CD4-positive, alpha-beta T cell treated with Interferon alpha-2 for 1 hour (primary cell): Measurements from ENCODE around the gene RPS8.
"Not testable (repeated sequence)": the region's sequence is repeated elsewhere in the genome, so short reads cannot be mapped to it uniquely, and the experiment has no call there.

Source experiments
- DNase-seq, 2 donors: peaks; one replicate each; pipeline ENCODE4 v3.0.0-alpha.2; 2020 to 2022

RPS8 gene

DNA sequence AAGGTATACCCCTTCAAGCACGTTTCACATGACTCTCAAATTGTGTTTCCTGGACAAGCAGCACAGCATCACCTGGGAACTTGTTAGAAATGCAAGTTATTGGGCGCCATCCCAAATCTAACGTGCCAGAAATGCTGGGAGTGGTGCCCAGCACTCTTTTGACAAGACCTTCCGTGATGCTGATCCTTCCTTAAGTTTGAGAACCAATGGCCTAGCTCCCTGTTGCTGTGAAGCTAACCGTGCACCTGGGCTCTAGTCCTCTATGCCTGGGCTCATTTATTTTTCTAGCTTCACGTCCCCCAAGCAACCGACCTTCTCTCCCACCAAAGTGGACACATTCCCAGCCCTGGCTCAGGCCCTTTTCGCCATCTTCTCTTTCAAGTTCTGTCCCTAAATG lies 8.4 kb downstream of the RPS8 start:
- no peak for DNase-seq

- DNase-seq, result peak in 1 of 2 donors; percentile 47
Measured at GRCh38 chr1:44784094-44785028, 9.0 kb downstream of the RPS8 start.

- DNase-seq, result no peak
Measured at GRCh38 chr1:44785029-44785380, 9.7 kb downstream of the RPS8 start.

- DNase-seq, result no peak
Measured at GRCh38 chr1:44785501-44786137, 10.3 kb downstream of the RPS8 start.

GRCh38 chr1:44786138-44786840 lies 10.9 kb downstream of the RPS8 start:
- DNase-seq, result peak; percentile 75 to 83

- DNase-seq, result no peak
Measured at GRCh38 chr1:44786841-44787426, 11.6 kb downstream of the RPS8 start.

- DNase-seq, result no peak
Measured at GRCh38 chr1:44787506-44787905, 12.2 kb downstream of the RPS8 start.

DNA sequence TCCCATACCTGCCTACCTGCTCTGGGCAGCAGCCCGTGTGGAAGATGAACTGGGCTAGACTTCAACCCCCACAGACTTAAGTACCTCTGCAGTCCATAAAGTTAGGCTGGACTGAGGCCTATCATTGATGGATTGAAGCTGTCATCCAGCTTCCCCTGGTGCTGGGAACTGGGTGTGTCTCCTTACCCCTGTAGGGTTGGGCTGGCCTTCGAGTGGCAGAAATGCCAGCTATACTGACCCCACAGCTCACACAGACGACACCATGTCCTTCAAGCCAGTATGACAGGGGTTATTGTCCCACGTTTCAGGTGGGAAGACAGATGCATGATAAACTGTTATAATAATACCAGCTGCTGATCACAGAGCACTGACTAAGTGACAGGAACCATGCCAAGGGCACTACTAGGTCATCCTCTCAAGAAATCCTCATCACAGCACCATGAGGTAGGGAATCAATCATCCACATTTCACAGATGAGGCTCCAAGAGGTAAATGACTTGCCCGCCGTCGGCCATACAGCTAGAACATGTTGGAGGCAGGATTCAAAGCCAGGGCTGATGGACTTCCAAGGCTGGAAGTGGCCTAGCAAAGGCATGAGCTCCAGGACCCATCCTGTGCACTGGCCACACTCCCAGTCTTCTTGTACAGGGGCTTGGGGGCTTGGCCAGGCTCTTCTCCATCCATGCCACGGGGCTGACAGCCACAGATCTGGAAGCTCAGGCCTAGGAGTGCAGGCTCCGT lies 12.9 kb downstream of the RPS8 start, which contains the start of gene BEST4:
TSS of gene BEST4 (minus strand) at position 51 of the 741 bp plus-strand sequence. CDS start 465 bp downstream, outside the sequence.
- DNase-seq, result no peak

DNA sequence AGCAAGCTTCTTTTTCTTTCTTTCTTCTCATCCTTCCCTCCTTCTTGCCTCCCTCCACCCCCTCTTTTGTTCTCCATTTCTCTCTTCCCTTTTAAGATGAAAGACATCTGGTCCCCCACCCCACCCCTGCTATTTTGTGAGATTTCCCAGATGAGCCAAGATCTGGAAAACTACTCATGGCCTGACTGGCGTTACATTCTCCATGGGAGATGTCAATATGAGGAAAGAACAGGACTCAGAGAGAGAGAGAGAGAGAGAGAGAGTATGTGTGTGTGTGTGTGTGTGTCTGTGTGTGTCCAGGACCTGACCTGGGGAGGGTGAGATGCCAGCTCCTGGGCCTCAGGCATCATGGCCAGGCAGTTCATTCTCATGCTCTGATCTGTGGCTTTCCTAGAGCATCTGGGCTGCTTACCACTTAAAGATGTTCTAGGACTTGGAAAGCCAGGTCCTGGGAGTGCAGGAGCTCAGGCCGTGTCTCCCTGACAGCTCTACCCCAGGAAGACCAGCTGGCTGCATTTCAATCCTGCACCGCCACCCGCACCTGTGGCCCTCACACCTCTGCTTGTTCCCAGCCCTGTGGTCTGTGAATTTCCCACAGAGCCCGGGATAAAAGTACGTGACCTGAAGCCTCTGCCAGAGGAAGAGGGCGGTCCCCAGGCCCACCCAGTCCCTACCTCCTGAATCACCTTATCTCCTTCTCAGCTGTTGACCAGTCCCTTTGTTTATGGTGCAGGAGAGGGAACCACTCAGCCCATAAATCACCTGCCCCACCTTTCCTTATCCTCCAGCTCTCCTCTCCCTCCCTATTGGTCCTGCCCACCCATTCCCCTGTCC lies 15.8 kb downstream of the RPS8 start:
- DNase-seq, result no peak

DNA sequence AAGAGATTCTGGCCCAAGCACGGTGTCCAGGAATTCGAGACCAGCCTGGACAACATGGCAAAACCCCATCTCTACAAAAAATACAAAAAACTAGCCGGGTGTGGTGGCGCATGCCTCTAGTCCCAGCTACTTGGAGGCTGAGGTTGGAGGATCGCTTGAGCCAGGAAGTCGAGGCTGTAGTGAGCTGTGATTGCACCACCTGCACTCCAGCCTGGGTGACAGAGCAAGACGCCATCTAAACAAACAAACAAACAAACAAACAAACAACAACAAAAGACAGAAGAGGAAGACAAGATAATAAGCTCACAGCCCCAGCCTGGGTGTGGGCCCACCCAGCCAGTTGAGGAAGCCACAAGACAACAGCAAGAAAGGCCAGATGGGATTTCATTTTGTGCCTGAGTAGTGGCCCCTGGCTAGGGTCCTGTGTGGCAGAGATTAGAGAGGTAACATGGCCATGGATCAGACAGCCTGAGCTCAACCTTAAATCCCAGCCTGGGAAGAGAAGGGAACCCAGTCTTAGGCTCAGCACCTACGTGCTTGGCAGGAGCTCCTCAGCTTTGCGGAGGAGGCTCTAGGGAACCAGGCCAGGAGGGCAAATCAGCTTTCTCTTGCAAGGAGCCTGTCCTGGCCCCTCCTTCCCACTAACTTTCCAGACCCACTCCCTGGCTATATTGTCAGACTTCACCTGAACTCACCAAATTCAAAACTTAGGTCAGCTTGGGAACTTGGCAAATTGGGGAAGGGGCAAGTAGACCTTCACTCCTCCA lies 17.6 kb downstream of the RPS8 start:
- no peak for DNase-seq

DNA sequence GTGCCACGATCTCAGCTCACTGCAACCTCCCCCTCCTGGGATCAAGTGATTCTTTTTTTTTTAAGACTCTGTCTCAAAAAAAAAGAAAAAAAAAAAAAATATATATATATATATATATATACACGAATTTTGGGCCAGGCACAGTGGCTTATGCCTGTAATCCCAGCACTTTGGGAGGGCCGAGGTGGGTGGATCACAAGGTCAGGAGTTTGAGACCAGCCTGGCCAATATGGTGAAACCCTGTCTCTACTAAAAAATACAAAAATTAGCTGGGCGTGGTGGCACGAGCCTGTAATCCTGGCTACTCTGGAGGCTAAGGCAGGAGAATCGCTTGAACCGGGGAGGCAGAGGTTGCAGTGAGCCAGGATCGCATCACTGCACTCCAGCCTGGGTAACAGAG lies 22.5 kb downstream of the RPS8 start:
- not testable (repeated sequence) for DNase-seq

DNA sequence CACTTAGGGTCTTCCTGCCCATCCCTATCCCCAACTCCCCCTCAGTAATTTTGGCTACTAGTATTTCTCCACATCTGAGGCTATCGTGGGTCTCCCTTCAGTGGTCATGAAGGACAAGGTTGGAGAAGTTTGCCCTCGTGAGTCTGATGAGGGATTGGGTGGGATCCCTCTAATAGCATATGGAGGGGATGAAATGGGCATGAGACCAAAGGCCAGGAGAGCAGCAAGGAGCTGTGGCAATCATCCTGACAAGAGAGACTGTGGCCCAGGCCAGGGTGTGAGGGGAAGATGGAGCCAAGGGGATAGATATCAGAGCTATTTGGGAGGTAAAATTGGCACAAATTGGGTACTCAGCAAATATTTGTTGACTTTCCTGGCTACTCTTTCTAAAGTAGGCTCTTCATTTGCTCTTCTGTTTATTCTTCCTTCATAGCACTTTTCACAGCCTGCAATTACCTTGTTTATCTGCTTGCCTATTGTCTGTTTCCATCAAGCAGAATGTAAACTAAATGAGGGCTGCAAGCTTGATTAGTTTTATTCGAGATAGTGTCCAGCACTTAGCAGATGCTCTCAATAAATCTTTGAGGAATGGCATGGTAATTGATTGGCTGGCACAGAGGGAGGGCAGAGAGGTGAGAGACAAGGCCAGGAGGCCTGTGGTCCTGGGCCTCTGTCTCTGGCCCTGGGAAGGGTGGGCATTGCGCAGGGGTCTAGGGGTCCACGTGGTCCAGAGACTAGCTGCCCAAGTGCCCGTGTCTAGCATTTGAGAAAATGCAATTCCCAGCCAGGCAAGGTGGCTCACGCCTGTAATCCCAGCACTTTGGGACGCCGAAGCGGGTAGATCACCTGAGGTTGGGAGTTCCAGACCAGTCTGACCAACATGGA lies 23.4 kb downstream of the RPS8 start:
- no peak for DNase-seq

DNA sequence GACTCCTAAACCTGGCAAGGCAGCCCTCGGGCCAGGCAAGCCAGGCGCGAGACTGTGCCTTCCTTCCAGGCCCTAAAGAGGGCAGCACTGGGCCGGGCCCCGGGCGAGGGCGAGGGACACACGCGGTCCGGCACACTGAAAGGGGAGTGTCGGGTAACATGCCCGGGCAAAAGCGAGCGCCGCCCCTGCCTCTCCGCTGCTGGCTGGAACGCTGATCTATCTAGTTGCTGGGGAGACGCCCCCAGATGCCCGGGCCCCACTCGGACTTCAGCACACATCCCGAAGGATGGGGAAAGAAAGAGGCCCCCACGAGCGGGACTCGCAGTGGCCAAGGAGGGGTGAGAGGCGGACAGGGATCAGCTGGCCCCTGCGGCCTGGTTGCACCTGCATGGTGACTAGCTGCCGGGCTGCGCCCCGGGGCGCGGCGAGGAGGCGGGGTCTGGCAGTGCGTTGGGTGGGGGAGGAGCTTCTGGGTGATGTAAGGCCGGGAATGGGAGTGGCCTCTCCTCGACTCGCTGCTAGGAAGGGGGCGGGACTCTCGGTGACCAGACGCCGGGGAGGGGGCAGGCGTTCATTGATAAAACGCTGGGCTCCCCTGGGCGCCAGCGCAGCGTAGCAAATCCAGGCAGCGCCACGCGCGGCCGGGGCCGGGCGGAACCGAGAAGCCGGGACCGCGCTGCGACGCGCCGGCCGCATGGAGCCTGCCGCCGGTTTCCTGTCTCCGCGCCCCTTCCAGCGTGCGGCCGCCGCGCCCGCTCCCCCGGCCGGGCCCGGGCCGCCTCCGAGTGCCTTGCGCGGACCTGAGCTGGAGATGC lies 24.6 kb downstream of the RPS8 start, which contains the start of gene PLK3:
TSS of gene PLK3 (plus strand) at position 608 of the 815 bp plus-strand sequence. CDS start at position 695, 87 bp downstream.
- peak; percentile 99 for DNase-seq

DNA sequence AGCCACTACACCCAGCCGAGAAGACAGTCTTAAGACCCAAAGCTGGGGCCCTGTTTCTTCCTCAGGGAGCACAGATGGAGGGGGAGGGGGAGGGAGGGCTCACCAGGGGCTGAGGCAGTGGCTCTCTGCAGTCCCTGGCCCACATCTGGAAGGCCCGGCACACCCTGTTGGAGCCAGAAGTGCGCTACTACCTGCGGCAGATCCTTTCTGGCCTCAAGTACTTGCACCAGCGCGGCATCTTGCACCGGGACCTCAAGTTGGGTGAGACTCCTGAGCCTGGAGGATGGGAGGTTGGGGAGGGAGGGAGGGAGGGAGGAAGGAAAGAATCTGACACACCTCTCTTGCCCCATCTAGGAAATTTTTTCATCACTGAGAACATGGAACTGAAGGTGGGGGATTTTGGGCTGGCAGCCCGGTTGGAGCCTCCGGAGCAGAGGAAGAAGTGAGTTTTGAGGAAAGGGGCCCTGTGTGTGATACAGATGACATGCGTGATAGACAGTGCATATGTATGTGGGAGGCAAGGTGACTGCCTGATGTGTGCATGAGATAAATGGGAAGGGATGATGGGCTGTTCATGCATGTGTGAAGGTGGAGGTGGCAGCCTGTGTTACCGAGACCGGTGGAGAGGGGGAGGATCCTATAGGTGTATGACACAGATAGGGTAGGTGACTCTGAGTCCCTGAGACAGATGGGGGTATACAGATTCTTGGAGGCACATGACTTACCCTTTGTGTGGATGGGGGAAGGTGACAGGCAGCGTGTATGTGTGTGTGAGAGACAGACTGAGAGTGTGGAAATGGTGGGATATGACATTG lies 26.4 kb downstream of the RPS8 start:
- peak in 1 of 2 donors; percentile 59 for DNase-seq

- no peak for DNase-seq
Measured at GRCh38 chr1:44802306-44803061, 27.1 kb downstream of the RPS8 start.

- no peak for DNase-seq
Measured at GRCh38 chr1:44803062-44803311, 27.6 kb downstream of the RPS8 start.
